GM12891 (cell line): ENCODE results near the gene THBS1.

ENCODE experiments used
- POLR2A ChIP-seq: IDR thresholded peaks from 2 replicates; pipeline ENCODE4 v1.6.1; 2011; ENCODE audit warnings: low read depth, low read length, control low read depth
- POLR2AphosphoS5 ChIP-seq: IDR thresholded peaks from 2 replicates; pipeline ENCODE4 v1.6.1; 2011; ENCODE audit warnings: low read depth, low read length, control low read depth

DNA sequence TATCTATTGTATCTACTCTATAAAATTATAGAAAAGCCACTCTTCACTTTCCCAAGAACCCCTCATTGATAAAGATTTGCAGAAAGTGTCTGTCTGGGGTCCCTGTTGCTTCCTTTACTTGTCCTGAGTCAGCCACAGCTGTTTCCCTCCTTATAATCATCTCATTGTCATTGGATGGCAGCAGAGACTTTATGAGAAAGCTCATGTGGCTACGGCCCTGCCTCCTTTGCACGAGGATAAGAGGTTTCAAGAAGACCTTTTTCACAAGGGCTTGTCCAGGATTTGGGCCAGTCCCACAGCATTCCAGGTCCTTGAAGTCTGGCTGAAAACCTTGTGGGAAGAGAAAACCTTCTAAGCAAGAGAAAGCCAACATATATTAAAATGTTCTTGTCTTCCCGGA, 41.9 kb upstream of the THBS1 start:
- no peak for TF ChIP-seq POLR2AphosphoS5
- no peak for TF ChIP-seq POLR2A
